ENCODE measurements around the gene AASDHPPT.

AASDHPPT gene

DNA sequence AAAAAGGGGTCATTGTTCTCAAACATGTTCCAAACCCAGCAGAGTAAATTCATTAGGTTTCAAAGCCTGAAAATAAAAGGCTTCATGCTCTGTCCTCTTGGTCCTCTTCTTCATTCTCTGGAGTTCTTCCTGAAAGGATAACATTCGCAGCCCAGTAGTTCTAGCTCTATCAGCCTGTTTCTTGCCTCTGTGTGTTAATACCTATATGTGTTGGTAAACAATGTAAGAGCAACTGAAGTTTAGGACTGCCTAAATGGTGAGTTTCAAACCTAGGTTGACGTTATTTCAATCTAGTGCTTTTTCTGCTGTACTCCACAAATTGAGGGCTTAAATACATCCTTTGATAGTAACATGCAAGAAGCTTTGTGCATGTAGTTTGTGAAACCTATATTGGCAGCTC, 9.4 kb downstream of the AASDHPPT start:
- no peak for DNase-seq

DNA sequence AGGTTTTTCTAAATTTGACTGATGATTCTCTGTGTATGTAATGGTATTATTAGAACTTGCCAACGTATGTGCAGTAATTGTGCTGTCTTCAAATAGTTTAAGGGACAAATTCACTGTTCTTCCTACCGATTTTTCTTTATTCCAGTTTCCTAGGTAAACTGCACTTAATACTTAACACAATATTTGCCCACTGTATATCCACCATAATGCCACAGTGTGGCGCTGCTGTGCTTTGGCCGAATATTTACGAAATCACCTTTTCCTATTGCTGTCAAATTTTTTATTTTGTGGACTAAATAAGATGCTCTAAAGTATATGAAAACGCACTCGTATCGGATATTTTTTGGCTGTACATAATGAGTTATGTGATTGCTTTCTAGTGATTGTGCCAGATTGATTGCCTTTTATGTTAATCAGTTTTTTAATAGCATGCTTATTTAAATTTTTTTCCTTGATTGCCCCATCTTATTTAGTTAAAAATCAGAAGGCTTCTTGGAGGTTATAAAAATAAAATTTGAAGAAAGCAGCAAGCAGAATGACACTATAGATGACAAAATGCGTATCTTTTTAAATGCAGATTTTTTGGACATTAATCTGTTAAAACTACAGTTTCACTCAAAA, 10.5 kb downstream of the AASDHPPT start:
- peak; percentile 23 for DNase-seq

GRCh38 chr11:106088896-106089295, 11.4 kb downstream of the AASDHPPT start:
- no peak for DNase-seq

DNA sequence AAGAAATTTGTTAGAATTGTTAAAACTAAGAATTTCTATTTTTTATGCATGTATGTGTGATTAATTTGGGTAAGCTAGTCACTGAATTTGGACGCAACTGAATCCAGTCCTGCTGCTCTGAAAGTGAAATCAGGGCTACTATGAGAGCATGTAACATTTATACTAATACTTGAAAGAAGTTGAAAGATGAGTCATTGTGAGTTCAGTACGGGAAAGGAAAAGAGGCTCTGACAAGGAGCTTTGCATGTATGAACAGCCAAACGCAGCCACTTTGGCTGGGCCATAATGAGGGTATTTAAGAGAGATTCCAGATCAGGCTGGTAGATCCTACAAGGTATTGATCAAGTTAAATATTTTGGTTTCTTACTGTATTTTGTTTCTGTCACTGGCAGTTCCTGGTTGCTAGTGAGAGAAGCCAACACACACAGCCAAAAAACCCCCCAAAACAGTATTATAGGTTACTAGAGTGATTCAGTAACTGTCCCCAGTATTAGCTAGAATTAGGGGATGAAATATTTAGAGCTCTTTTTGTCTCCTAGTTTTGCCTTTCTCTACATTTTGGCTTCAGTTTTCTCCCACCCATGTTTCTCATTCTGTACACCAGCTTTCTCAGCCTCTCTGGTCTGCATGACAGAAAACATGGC, 14.1 kb downstream of the AASDHPPT start:
- no peak for DNase-seq

GRCh38 chr11:106092446-106092845, 15.0 kb downstream of the AASDHPPT start:
- no peak for DNase-seq

DNA sequence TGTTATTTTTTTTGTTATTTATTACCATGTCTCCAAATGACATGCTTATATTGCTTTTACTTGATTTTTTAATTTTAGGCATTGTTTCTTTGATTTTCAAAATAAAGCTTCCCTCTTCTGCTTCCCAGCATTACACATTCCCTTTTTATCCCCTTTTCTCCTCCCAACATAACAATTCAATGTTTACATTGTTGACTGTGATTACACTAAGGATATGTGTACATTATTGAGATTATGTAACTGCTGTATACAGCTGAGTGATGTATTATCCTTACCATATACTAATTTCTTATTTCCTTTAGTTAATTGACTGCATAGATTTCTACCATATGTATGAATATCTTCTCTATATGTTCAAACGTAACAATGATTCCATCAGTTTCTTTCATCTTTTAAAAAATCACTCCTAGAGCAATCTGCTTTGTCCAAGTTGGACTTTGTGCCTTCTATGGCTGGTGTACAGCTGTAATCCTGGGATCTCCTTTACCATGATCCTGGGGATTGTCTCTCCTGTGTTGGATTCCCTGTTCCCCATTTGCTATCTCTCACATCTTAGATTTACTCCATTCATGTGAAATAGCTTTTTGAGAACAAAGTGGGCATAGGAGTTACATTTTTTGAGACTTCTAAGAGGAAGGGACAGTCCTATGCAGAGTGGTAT, 21.6 kb downstream of the AASDHPPT start:
- no peak for DNase-seq

GRCh38 chr11:106101370-106101769, 23.9 kb downstream of the AASDHPPT start:
- DNase-seq = no peak

DNA sequence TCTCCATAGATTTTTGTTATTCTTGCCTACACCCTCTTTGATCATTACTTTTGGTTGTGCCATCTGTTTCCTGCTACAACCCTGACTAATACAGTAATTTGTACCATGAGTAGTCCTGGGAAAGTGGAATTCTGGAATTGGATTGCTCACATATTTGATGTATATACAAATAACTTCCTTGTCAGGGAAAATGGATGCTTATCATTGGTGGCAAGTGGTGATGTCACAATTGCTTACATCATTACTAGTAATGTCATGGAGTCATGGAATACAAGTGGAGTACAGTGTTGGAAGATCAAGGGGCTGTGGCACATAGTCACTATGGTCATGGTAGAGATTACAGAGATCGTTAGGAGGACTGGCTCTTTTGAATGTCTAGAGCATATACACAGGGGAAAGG, 24.4 kb downstream of the AASDHPPT start:
- DNase-seq = no peak

DNA sequence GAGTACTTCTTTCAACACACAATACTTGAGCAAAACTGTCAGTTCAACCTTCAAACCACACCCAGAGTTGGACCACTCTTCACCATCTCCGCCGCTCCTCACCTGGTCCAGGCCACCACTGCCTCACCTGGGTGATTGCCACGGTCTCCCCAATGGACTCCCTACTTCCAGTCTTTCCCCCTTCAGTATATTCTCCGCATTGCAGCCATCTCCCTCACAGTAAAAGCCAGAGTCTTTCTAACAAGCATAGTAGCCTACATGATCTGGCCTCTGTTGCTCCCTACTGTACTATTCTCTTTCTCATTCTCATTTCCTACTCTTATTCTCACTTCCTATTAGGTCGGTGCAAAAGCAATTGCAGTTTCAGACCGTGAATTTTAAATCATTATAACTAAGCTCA, 28.5 kb downstream of the AASDHPPT start:
- no peak for DNase-seq

GRCh38 chr11:106121570-106122320, 44.3 kb downstream of the AASDHPPT start:
- DNase-seq = no peak

DNA sequence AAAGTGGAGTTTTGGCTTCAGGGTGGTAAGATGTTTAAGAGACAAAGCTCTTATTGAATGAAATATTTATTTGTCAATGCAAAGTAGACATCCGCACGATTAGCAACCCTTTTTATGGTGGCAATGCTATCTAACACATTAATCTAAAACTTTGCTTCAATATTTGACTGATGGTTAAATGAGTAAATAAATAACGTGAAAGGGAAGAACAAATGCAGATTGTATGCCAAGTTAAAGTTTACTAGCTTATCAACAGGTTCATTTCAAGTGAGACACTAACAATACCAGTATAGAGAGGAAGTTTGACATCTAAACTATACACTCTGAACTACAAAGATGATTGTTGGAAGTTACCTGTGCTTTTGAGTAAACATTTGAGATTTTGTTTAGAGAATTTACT, 50.1 kb downstream of the AASDHPPT start:
- no peak for DNase-seq

DNA sequence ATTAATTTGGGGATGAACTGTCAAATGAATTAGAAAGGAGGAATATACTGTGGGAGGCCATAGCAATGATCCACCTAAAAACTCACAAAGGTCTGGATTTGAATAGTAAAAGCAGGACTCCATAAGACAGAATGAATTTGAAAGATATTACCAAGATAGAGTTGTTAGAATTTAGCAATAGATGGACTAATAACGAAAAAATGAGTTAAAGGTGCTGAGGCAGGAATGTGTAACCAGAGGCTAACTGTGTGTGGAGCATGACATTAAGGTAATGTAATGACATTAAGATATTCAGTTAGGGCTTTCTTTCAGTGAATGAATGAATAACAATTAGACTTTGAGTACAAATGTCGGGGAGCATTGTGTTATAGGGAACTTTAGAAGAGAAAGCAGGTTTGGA, 51.3 kb downstream of the AASDHPPT start:
- no peak for DNase-seq

GRCh38 chr11:106131998-106132397, 54.5 kb downstream of the AASDHPPT start:
- DNase-seq = no peak

- no peak for DNase-seq
Measured at GRCh38 chr11:106132582-106133354, 55.3 kb downstream of the AASDHPPT start.

- no peak for DNase-seq
Measured at GRCh38 chr11:106133529-106133928, 56.1 kb downstream of the AASDHPPT start.

GRCh38 chr11:106137061-106137460, 59.6 kb downstream of the AASDHPPT start:
- DNase-seq = no peak

GRCh38 chr11:106137758-106138157, 60.3 kb downstream of the AASDHPPT start:
- DNase-seq = no peak

All from CD4-positive, alpha-beta T cell treated with Interleukin-15 for 1 hour (primary cell).